NCI-H526 treated with DMSO at 0.1 percent for 48 hours (cell line): ENCODE data around the gene ZDHHC18.

Experiments used
- DNase-seq: peaks from one replicate; lab custom pipeline; 2025; lab: John Stamatoyannopoulos, UW

Gene ZDHHC18

DNA sequence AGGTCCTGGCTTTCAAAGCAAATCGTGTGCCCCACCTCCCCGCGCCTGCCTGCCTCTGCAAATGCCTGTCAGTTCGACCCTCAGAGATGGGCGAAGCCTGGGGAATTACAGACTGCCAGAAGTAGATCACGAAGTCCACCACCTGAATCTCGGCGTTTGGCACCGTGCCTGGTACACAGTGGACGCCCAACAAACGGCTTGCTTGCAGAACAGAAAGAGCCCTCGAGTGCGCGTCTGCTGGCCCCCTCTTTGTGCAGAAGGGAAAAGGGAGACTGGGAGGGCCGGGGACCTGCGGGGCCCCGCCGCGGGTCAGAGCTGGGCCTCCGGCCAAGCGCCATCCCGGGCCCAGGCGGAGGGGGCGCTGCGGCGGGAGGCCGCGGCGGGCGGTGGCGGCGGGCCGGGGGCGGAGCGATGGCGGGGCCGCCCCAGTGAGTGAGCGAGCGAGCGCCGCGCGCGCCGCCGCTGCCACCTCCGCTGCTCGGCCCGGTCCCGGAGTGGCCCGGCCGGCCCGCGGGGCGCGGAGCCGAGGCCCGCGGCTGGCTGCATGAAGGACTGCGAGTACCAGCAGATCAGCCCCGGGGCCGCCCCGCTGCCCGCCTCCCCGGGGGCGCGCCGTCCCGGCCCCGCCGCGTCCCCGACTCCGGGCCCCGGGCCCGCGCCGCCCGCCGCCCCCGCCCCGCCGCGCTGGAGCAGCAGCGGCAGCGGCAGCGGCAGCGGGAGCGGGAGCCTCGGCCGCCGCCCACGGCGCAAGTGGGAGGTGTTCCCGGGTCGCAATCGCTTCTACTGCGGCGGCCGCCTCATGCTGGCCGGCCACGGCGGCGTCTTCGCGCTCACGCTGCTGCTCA is at the start of gene ZDHHC18:
ZDHHC18 (plus strand) TSS at position 428 of the 845 bp plus-strand sequence; CDS start at position 545, 117 bp downstream.
- DNase-seq: peak; percentile 24

GRCh38 chr1:26779098-26779668 is 47.3 kb upstream of the ZDHHC18 start:
- DNase-seq: no peak

DNA sequence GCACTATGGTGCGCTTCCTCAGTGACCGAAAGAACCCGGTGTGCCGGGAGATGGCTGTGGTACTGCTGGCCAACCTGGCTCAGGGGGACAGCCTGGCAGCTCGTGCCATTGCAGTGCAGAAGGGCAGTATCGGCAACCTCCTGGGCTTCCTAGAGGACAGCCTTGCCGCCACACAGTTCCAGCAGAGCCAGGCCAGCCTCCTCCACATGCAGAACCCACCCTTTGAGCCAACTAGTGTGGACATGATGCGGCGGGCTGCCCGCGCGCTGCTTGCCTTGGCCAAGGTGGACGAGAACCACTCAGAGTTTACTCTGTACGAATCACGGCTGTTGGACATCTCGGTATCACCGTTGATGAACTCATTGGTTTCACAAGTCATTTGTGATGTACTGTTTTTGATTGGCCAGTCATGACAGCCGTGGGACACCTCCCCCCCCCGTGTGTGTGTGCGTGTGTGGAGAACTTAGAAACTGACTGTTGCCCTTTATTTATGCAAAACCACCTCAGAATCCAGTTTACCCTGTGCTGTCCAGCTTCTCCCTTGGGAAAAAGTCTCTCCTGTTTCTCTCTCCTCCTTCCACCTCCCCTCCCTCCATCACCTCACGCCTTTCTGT is 46.0 kb upstream of the ZDHHC18 start:
- peak; percentile 20 for DNase-seq

DNA sequence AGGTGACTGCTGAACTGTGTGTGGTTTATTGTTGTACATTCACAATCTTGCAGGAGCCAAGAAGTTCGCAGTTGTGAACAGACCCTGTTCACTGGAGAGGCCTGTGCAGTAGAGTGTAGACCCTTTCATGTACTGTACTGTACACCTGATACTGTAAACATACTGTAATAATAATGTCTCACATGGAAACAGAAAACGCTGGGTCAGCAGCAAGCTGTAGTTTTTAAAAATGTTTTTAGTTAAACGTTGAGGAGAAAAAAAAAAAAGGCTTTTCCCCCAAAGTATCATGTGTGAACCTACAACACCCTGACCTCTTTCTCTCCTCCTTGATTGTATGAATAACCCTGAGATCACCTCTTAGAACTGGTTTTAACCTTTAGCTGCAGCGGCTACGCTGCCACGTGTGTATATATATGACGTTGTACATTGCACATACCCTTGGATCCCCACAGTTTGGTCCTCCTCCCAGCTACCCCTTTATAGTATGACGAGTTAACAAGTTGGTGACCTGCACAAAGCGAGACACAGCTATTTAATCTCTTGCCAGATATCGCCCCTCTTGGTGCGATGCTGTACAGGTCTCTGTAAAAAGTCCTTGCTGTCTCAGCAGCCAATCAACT is 45.2 kb upstream of the ZDHHC18 start:
- DNase-seq: no peak

- no peak for DNase-seq
These were observed 43.8 kb upstream of the ZDHHC18 start for GRCh38 chr1:26782521-26783212.

- DNase-seq: no peak
These were observed 42.9 kb upstream of the ZDHHC18 start for GRCh38 chr1:26783646-26784022.

GRCh38 chr1:26784023-26784871 is 42.2 kb upstream of the ZDHHC18 start:
- DNase-seq: no peak

- DNase-seq: no peak
These were observed 41.6 kb upstream of the ZDHHC18 start for GRCh38 chr1:26784886-26785285.

DNA sequence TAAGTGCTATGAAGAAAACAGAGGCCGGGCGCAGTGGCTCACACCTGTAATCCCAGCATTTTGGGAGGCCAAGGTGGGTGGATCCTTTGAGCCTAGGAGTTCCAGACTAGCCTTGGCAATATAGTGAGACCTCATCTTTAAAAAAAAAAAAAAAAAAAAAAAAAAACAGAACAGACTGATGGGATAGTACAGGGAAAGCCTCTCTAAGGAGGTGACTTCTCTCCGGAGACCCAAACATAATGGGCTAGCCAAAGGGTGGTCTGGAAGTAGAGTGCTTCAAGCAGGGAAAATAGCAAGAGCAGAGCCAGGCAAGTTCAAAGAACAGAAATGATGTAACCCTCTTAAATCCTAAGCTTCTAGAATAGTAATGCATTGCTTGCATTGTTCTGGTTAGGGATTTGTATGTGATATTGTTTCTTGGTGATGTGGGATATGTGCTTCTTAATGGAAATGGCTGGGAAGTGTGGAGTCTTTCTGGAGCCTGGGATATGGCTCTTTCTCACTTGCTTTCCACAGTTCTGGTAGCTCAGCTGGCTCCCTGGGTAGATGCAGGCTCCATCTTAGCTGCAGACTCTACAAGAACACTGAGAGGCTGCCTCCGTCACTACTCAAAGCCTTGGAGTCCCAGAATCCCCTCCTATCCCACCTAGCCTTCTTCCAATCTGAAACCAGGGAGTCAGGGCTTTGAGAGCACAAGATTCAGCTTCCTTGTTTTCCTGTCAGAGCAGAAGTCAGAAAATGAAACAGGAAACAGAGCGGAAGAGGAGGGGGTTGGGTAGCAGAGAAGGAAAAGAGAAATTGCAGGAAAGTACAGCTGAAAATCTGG is 40.7 kb upstream of the ZDHHC18 start:
- no peak for DNase-seq

DNA sequence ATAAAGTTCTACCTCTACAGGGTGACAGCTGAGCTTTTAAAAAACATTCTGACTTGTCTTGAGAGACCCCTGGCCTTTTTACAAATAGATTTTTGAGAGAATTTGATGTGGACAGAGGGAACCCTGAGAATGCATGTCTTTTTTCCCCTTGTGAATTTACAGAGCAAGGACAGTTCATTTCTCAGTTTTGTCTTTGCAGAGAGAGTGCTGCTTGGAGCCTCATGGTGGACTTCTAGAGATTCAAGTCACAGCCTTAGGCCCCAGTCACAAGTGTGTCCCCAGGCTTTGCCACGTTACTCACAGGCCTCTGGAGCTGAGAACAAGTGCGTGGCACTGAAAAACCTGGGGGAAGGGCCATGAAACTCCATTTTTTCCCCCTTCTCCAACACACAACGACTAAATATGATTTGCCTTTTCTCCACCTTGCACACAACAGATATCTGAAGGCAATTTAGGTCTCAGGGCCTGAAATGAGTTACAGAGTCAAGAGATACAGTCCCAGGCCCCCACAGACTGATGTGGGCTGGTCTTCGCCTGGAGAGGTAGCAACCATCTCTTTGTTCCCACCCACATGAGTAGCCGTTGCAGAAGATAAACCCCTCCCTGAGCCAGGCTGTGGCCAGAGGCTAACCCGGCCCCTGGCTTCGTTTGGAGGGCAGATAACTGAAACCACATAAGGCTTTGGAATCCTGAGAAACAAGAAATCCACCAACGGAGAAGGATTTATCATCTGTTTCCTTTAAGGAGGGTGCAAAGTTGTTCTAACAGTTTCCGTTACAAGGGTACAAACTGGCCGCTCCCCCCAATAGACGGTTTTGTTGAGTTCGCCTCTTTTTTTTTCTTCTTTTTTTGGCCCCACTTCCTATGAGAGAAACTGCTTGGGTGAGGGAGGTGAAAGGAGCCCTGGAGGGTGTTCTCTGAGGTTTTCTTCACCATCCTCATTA is 39.8 kb upstream of the ZDHHC18 start:
- DNase-seq: no peak

- no peak for DNase-seq
These were observed 39.1 kb upstream of the ZDHHC18 start for GRCh38 chr1:26787381-26787705.

DNA sequence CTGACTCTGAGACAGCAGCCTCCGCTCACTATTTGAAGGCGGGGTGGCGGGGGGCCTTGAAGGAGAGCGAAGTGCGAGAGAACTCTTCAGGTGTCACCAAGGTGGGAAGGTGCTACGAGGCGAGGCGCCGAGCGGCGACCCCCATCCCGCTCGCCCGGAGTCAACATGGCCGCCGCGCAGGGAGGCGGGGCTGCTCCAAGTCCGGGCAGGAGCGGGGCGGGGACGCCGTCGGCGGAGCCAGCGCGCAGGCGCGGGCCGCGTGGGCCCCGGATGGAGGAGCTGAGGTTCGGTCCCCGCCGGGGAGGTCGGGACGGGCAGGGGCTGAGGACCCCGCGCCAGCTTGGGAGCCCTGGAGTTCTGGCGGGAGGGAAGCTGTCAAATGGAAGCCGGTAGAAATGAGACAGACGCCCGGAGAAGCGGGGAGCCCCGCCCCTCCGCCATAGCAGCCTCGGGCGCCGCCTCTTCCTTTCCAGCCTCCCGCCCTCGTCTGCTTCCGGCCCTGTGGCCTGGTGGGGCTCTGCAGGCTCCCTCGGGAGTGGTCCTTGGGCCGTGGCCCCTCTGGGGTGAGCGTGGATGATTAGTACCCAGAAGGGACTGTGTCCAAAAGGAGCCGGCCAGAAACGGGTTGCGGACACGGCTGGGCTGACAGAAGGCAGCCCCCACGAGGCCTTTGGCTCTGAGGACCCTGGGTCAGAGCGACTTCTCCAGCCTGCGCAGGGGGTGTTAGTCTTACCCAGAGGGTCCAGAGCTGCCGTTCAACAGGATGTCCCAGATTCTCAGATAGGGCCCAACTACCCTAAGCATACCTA is 38.6 kb upstream of the ZDHHC18 start, which contains the start of gene PIGV:
PIGV (plus strand) TSS at position 245 of the 809 bp plus-strand sequence. CDS start 2,866 bp downstream, outside the sequence.
- peak; percentile 75 for DNase-seq

- no peak for DNase-seq
These were observed 38.0 kb upstream of the ZDHHC18 start for GRCh38 chr1:26788515-26788785.

DNA sequence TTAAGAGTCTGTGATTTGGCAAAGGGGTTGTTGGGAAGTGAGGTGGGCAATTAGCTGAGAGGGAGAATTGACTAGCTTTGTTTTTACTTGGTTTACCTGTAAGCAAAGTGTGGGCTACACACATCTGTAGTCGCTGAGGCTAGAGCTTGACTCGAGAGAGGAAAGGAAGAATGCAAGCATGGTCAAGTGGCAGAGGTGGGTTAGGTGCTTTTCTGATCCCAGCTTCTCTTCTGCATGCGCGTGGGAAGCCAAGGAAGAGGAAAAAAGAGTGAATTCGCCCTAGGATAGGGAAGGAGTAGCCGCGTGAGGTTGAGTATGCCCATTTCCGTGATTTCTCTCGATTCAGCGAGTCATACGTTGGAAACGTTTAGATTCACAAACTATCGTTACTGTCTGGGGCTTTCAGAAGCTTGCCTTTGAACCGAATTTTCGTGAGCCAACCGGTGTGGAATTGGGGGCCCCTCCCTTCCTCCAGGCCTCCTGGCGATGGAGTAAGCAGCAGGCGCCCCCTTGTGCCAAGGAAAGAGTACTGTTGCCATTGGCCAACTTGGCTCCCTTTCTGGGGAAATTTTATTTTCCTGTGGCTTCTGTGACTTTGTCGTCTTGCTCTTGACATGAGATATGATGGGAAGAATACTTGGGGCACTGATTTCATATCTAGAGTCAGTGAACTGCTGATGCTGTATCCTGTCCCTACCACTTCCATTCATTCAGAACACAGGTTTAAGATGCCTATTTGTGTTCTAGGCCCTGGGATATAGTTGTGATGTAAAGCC is 37.5 kb upstream of the ZDHHC18 start:
- peak; percentile 65 for DNase-seq

GRCh38 chr1:26789612-26789865 is 36.9 kb upstream of the ZDHHC18 start:
- no peak for DNase-seq

GRCh38 chr1:26789931-26790330 is 36.6 kb upstream of the ZDHHC18 start:
- DNase-seq: no peak

GRCh38 chr1:26790551-26790953 is 35.9 kb upstream of the ZDHHC18 start:
- no peak for DNase-seq

DNA sequence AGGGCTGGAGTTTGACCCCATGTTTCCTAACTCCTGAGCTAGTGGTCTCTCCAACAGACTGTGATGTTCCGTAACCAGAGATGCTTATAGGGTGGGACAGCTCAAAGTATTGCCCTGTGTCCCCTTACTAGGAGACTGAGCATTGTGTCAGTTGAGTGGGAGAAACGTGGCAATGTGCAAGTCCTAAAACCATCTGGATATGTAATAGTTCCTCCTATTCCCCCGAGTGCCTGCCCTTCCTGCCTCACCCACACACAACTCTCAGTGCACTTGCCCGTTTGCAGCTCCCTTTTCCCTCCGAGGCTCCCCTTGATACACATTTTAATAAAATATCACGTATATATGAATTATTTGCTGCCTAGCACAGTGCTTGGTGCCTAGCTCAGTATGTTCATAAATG is 35.3 kb upstream of the ZDHHC18 start:
- no peak for DNase-seq
